HepG2 (cell line): ENCODE results near the gene PROX1. TPM values are rescaled to one million over a fixed set of nuclear protein-coding genes. Genes with fewer than 3 reads are reported as not detected.
A peak's percentile ranks its signal among the peaks of the same experiment; 100 is the strongest.

Source experiments
- GABPA ChIP-seq, 2 experiments: IDR thresholded peaks; 2 replicates each; pipeline ENCODE4 v1.6.1; 2011 to 2016; ENCODE audit warnings: low read depth in 2 of 2, low read length in 1 of 2, missing biosample characterization in 1 of 2, missing genetic modification characterization in 1 of 2
- GABPB1 ChIP-seq: IDR thresholded peaks from 2 replicates; pipeline ENCODE4 v1.6.1; 2016; ENCODE audit warnings: mild to moderate bottlenecking, missing genetic modification reagents, moderate library complexity, missing compliant biosample characterization
- MED8 ChIP-seq: sonication (generic); formaldehyde crosslinking; IDR thresholded peaks from 2 replicates; pipeline ENCODE4 v1.8.1; 2023; ENCODE audit warnings: mild to moderate bottlenecking, missing genetic modification reagents; ENCODE audit not compliant: insufficient replicate concordance
- MEF2D ChIP-seq: sonication (generic); formaldehyde crosslinking; IDR thresholded peaks from 2 replicates; pipeline ENCODE4 v1.5.1; 2020; ENCODE audit warnings: mild to moderate bottlenecking, missing genetic modification reagents
- MEIS1 ChIP-seq: sonication (generic); formaldehyde crosslinking; IDR thresholded peaks from 2 replicates; pipeline ENCODE4 v1.9.0; 2021; ENCODE audit warnings: mild to moderate bottlenecking, missing genetic modification reagents, moderate library complexity, borderline replicate concordance
- MYNN ChIP-seq: sonication (generic); formaldehyde crosslinking; IDR thresholded peaks from 2 replicates; pipeline ENCODE4 v1.4.0; 2020; ENCODE audit warnings: mild to moderate bottlenecking, low read depth, missing genetic modification reagents
- NR3C1 ChIP-seq: sonication (generic); formaldehyde crosslinking; IDR thresholded peaks from 2 replicates; pipeline ENCODE4 v1.4.0; 2020; ENCODE audit warnings: missing genetic modification reagents
- PHF21A ChIP-seq: sonication (generic); formaldehyde crosslinking; IDR thresholded peaks from 2 replicates; pipeline ENCODE4 v1.5.0; 2020; ENCODE audit warnings: mild to moderate bottlenecking, missing genetic modification reagents
- PHF8 ChIP-seq: sonication (generic); formaldehyde crosslinking; IDR thresholded peaks from 2 replicates; pipeline ENCODE4 v1.5.0; 2020; ENCODE audit warnings: missing genetic modification reagents
- SMC3 ChIP-seq: IDR thresholded peaks from 2 replicates; pipeline ENCODE4 v1.6.1; 2011; ENCODE audit warnings: low read length, improper control_type of control experiment
- TEAD3 ChIP-seq: optimal IDR thresholded peaks from 2 replicates; pipeline ENCODE3; 2016; ENCODE audit warnings: borderline replicate concordance
- ZC3H13 ChIP-seq: sonication (generic); formaldehyde crosslinking; IDR thresholded peaks from 2 replicates; pipeline ENCODE4 v1.8.1; 2023; ENCODE audit warnings: mild to moderate bottlenecking, missing genetic modification reagents, moderate library complexity
- ZFP82 ChIP-seq: sonication (generic); formaldehyde crosslinking; IDR thresholded peaks from 2 replicates; pipeline ENCODE4 v1.5.1; 2020; ENCODE audit warnings: mild to moderate bottlenecking, missing genetic modification reagents, borderline replicate concordance
- ZMYM4 ChIP-seq: sonication (generic); formaldehyde crosslinking; IDR thresholded peaks from 2 replicates; pipeline ENCODE4 v1.8.1; 2023; ENCODE audit warnings: mild to moderate bottlenecking, missing genetic modification reagents
- ZNF331 ChIP-seq: sonication (generic); formaldehyde crosslinking; IDR thresholded peaks from 2 replicates; pipeline ENCODE4 v1.4.0; 2020; ENCODE audit warnings: missing genetic modification reagents
- ZNF44 ChIP-seq: sonication (generic); formaldehyde crosslinking; IDR thresholded peaks from 2 replicates; pipeline ENCODE4 v1.5.1; 2020; ENCODE audit warnings: mild to moderate bottlenecking, missing genetic modification reagents
- ZNF460 ChIP-seq: sonication (generic); formaldehyde crosslinking; IDR thresholded peaks from 2 replicates; pipeline ENCODE4 v1.5.1; 2020; ENCODE audit warnings: missing genetic modification reagents, mild to moderate bottlenecking, borderline replicate concordance
- ZNF547 ChIP-seq: sonication (generic); formaldehyde crosslinking; IDR thresholded peaks from 2 replicates; pipeline ENCODE4 v1.5.1; 2020; ENCODE audit warnings: mild to moderate bottlenecking, missing genetic modification reagents
- ZNF562 ChIP-seq: sonication (generic); formaldehyde crosslinking; IDR thresholded peaks from 2 replicates; pipeline ENCODE4 v1.8.0; 2022; ENCODE audit warnings: missing genetic modification reagents, borderline replicate concordance
- ZNF768 ChIP-seq: sonication (generic); formaldehyde crosslinking; IDR thresholded peaks from 2 replicates; pipeline ENCODE4 v1.4.0; 2020; ENCODE audit warnings: missing genetic modification reagents
- polyA plus RNA-seq, 8 experiments: library from polyadenylated mRNA; depleted of rRNA in 3 of 8; stranded (reverse) in 7 of 8; unstranded in 1 of 8; fragments of >200 nt; fragmentation: Illumina TruSeq in 4 of 8; extraction: Trizol in 4 of 8; gene quantifications; 2 replicates each; pipeline versions ENCODE4 v1.2.1 to v1.2.3, GENCODE V29; 2011 to 2016; ENCODE audit warnings: low read depth in 4 of 8, missing spikeins in 1 of 8, mixed read lengths in 1 of 8; ENCODE audit not compliant: insufficient read depth in 1 of 8
- total RNA-seq, 5 experiments: library from RNA; depleted of rRNA; stranded (reverse); fragments of >200 nt; fragmentation: Illumina TruSeq; extraction: Trizol; gene quantifications; 2 replicates each; pipeline ENCODE4 v1.2.3, GENCODE V29; 2016; ENCODE audit warnings: low read depth in 1 of 5
- TF ChIP-seq, protein P1 (sequence below): sonication (generic); formaldehyde crosslinking; IDR thresholded peaks from 2 replicates; pipeline ENCODE4 v1.4.0; 2020; ENCODE audit warnings: mild to moderate bottlenecking, missing genetic modification reagents
- TF ChIP-seq, protein P2 (sequence below): sonication (generic); formaldehyde crosslinking; conservative IDR thresholded peaks from 2 replicates; pipeline ENCODE4 v1.4.0; 2020; ENCODE audit warnings: missing genetic modification reagents
- TF ChIP-seq, protein P3 (sequence below): sonication (generic); formaldehyde crosslinking; conservative IDR thresholded peaks from 2 replicates; pipeline ENCODE4 v1.4.0; 2020; ENCODE audit warnings: missing genetic modification reagents
- TF ChIP-seq, protein P4 (sequence below): IDR thresholded peaks from 2 replicates; pipeline ENCODE4 v1.6.1; 2016; ENCODE audit warnings: low read depth, control low read depth
- TF ChIP-seq, protein P5 (sequence below): sonication (generic); formaldehyde crosslinking; IDR thresholded peaks from 2 replicates; pipeline ENCODE4 v1.4.0; 2020; ENCODE audit warnings: mild to moderate bottlenecking, missing genetic modification reagents

The PROX1 gene
- total and polyA plus RNA-seq, 2 of the 13 experiments (the other 11 are each of a cell fraction or from before 2014, with no cell fraction given) = 12.3 to 30.2 TPM

DNA sequence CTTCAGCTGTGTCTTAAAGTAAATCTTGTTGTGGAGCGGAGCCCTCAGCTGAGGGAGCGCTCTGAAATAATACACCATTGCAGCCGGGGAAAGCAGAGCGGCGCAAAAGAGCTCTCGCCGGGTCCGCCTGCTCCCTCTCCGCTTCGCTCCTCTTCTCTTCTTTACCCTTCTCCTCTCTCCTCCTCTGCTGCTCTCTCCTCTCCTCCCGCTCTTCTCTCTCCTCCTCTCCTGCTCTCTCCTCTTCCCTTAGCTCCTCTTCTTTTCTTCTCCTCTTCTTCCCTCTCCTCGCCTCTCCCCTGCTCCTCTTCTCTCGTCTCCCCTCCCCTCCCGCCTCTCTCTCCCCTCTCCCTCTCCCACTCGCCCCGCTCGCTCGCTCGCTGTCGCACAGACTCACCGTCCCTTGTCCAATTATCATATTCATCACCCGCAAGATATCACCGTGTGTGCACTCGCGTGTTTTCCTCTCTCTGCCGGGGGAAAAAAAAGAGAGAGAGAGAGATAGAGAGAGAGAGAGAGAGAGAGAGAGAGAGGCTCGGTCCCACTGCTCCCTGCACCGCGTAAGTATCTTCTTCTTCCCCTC lies at the start of gene PROX1 (continued):
- TF ChIP-seq MED8 (CRISPR knock-in tag) (no peak), MYNN (CRISPR knock-in tag) (no peak), GABPA (IDR thresholded peaks at IDR 0.05; ENCODE audit: low read depth, low read length) (no peak), GABPA (CRISPR knock-in tag; IDR thresholded peaks at IDR 0.05; ENCODE audit: low read depth) (no peak), PHF21A (CRISPR knock-in tag) (no peak), ZNF547 (CRISPR knock-in tag) (no peak), ZNF44 (CRISPR knock-in tag) (no peak), ZFP82 (CRISPR knock-in tag) (no peak), ZC3H13 (peak; percentile 57; the same call in 1 of the 2 replicates), MEF2D (peak; percentile 47; the same call in 1 of the 2 replicates), SMC3 (no peak), GABPB1 (CRISPR knock-in tag) (peak; percentile 61), NR3C1 (no peak), MEIS1 (CRISPR knock-in tag) (no peak), ZNF460 (no peak), ZNF768 (no peak), ZNF562 (no peak), PHF8 (CRISPR knock-in tag) (peak; percentile 36; the same call in 1 of the 2 replicates), TEAD3 (CRISPR knock-in tag) (no peak), ZNF331 (peak; percentile 33; the same call in 1 of the 2 replicates), ZMYM4 (no peak; the same call in none of the 2 replicates)
- TF ChIP-seq, protein P1, sequence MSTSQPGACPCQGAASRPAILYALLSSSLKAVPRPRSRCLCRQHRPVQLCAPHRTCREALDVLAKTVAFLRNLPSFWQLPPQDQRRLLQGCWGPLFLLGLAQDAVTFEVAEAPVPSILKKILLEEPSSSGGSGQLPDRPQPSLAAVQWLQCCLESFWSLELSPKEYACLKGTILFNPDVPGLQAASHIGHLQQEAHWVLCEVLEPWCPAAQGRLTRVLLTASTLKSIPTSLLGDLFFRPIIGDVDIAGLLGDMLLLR (CRISPR knock-in tag) = no peak
- TF ChIP-seq, protein P2, sequence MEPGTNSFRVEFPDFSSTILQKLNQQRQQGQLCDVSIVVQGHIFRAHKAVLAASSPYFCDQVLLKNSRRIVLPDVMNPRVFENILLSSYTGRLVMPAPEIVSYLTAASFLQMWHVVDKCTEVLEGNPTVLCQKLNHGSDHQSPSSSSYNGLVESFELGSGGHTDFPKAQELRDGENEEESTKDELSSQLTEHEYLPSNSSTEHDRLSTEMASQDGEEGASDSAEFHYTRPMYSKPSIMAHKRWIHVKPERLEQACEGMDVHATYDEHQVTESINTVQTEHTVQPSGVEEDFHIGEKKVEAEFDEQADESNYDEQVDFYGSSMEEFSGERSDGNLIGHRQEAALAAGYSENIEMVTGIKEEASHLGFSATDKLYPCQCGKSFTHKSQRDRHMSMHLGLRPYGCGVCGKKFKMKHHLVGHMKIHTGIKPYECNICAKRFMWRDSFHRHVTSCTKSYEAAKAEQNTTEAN (CRISPR knock-in tag) = no peak
- TF ChIP-seq, protein P3, sequence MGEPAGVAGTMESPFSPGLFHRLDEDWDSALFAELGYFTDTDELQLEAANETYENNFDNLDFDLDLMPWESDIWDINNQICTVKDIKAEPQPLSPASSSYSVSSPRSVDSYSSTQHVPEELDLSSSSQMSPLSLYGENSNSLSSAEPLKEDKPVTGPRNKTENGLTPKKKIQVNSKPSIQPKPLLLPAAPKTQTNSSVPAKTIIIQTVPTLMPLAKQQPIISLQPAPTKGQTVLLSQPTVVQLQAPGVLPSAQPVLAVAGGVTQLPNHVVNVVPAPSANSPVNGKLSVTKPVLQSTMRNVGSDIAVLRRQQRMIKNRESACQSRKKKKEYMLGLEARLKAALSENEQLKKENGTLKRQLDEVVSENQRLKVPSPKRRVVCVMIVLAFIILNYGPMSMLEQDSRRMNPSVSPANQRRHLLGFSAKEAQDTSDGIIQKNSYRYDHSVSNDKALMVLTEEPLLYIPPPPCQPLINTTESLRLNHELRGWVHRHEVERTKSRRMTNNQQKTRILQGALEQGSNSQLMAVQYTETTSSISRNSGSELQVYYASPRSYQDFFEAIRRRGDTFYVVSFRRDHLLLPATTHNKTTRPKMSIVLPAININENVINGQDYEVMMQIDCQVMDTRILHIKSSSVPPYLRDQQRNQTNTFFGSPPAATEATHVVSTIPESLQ = no peak
- TF ChIP-seq, protein P4, sequence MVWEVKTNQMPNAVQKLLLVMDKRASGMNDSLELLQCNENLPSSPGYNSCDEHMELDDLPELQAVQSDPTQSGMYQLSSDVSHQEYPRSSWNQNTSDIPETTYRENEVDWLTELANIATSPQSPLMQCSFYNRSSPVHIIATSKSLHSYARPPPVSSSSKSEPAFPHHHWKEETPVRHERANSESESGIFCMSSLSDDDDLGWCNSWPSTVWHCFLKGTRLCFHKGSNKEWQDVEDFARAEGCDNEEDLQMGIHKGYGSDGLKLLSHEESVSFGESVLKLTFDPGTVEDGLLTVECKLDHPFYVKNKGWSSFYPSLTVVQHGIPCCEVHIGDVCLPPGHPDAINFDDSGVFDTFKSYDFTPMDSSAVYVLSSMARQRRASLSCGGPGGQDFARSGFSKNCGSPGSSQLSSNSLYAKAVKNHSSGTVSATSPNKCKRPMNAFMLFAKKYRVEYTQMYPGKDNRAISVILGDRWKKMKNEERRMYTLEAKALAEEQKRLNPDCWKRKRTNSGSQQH (CRISPR knock-in tag) = no peak
- TF ChIP-seq, protein P5, sequence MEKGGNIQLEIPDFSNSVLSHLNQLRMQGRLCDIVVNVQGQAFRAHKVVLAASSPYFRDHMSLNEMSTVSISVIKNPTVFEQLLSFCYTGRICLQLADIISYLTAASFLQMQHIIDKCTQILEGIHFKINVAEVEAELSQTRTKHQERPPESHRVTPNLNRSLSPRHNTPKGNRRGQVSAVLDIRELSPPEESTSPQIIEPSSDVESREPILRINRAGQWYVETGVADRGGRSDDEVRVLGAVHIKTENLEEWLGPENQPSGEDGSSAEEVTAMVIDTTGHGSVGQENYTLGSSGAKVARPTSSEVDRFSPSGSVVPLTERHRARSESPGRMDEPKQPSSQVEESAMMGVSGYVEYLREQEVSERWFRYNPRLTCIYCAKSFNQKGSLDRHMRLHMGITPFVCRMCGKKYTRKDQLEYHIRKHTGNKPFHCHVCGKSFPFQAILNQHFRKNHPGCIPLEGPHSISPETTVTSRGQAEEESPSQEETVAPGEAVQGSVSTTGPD (CRISPR knock-in tag) = no peak
